Thyroid gland (tissue), 4 donors: ENCODE data around the gene TIMM44. TPM values are rescaled to one million over a fixed set of nuclear protein-coding genes. Genes with fewer than 3 reads are reported as not detected.

ENCODE experiments used
- DNase-seq, 2 donors: peaks; one replicate each; pipeline ENCODE4 v3.0.0-alpha.2; 2019
- H3K27ac ChIP-seq, 3 donors: fragments of 200-600 bp; sonication (generic); 1 replicate in 2 of 3; 2 replicates in 1 of 3; pipeline ENCODE4 v1.5.1; 2016 to 2019; ENCODE audit warnings: mild to moderate bottlenecking in 1 of 3, moderate library complexity in 1 of 3
- H3K27me3 ChIP-seq: fragments of 200-600 bp; sonication (generic); one replicate; pipeline ENCODE4 v1.5.1; 2019
- H3K36me3 ChIP-seq, 2 donors: fragments of 200-600 bp; sonication (generic); one replicate each; pipeline ENCODE4 v1.5.1; 2016 to 2019
- H3K4me1 ChIP-seq, 2 donors: fragments of 200-600 bp; sonication (generic); one replicate each; pipeline ENCODE4 v1.5.1; 2017 to 2019
- H3K4me3 ChIP-seq, 3 donors: fragments of 200-600 bp; sonication (generic); replicated peaks in 1 of 3; 1 replicate in 2 of 3; 2 replicates in 1 of 3; pipeline ENCODE4 v1.5.1; 2016; ENCODE audit warnings: mild to moderate bottlenecking in 1 of 3
- H3K9me3 ChIP-seq: fragments of 200-600 bp; sonication (generic); one replicate; pipeline ENCODE4 v1.5.1; 2017
- CTCF ChIP-seq, 6 experiments: fragments of 200-600 bp in 3 of 6; fragments of 450-650 bp in 3 of 6; sonication (generic) in 3 of 6; IDR thresholded peaks; one replicate each; pipeline ENCODE4 v1.5.1; 2016 to 2019; ENCODE audit warnings: antibody characterized with exemption in 6 of 6, mild to moderate bottlenecking in 2 of 6, inconsistent platforms in 1 of 6, moderate library complexity in 1 of 6
- POLR2A ChIP-seq, 2 donors: fragments of 450-650 bp; IDR thresholded peaks; one replicate each; pipeline ENCODE4 v1.6.1; 2017; ENCODE audit warnings: antibody characterized with exemption in 2 of 2, mild to moderate bottlenecking in 2 of 2, moderate library complexity in 1 of 2
- WGBS, 2 donors: methylation state at CpG; one replicate each; pipeline ENCODE4 v1.1.5; 2017; 5-methylcytosine and 5-hydroxymethylcytosine counted together
- intact Hi-C: fragments of 100-400 bp; cut with DNase I; formaldehyde crosslinking; loops from one replicate; pipeline ENCODE4 v1.15.1; 2023
- total RNA-seq, 4 donors: library from RNA; depleted of rRNA; stranded (reverse); fragments of >200 nt; gene quantifications; one replicate each; pipeline ENCODE4 v1.2.3, GENCODE V29; 2016

Gene TIMM44
- total RNA-seq, 4 donors from 2014 or later = 47.4 to 85.6 (median 56.6) TPM

- Histone ChIP-seq H3K4me3 (no peak overlapping the region), H3K36me3 (peaks cover 20 to 33% of the 10 kb centered on the region in 2 donors), H3K4me1 (peaks cover 25 to 41% of the 10 kb centered on the region in 2 donors), H3K27me3 (no peaks in the 10 kb centered on the region), H3K9me3 (no peaks in the 10 kb centered on the region), H3K27ac (peak overlapping the region in 2 of 3 donors; percentile 47 to 67)
- WGBS, 2 donors = 94 to 96% methylated on average over 13 of the region's 13 CpGs
- intact Hi-C loops = no loop called here
- TF ChIP-seq POLR2A (IDR thresholded peaks at IDR 0.05) = no peak
- no peak for TF ChIP-seq CTCF (IDR thresholded peaks at IDR 0.05)
- DNase-seq = no peak
These were observed 2.6 kb downstream of the TIMM44 start for GRCh38 chr19:7940841-7941240.

GRCh38 chr19:7934766-7935165, 8.7 kb downstream of the TIMM44 start:
- no peak for DNase-seq
- no peaks in the 10 kb centered on the region for H3K27me3 ChIP-seq
- H3K4me1 ChIP-seq = peaks cover 9 to 27% of the 10 kb centered on the region in 2 donors
- TF ChIP-seq POLR2A (IDR thresholded peaks at IDR 0.05) = no peak
- TF ChIP-seq CTCF (IDR thresholded peaks at IDR 0.05) = no peak
- 96 to 97% methylated on average over 21 of the region's 21 CpGs for WGBS, 2 donors
- intact Hi-C loops = no loop called here
- peaks cover 66 to 74% of the 10 kb centered on the region in 2 donors for H3K36me3 ChIP-seq
- no peak overlapping the region for H3K27ac ChIP-seq
- no peaks in the 10 kb centered on the region for H3K9me3 ChIP-seq
- H3K4me3 ChIP-seq = no peak overlapping the region

GRCh38 chr19:7933828-7934725, 9.4 kb downstream of the TIMM44 start:
- peaks cover 66 to 74% of the 10 kb centered on the region in 2 donors for H3K36me3 ChIP-seq
- H3K27me3 ChIP-seq = no peaks in the 10 kb centered on the region
- no peak overlapping the region for H3K4me3 ChIP-seq
- TF ChIP-seq CTCF (IDR thresholded peaks at IDR 0.05) (no peak), POLR2A (IDR thresholded peaks at IDR 0.05) (no peak)
- H3K27ac ChIP-seq = no peak overlapping the region
- intact Hi-C loops = no loop called here
- DNase-seq = no peak
- WGBS, 2 donors = 93 to 97% methylated on average over 39 to 54 of the region's 55 CpGs
- H3K9me3 ChIP-seq = no peaks in the 10 kb centered on the region
- H3K4me1 ChIP-seq = peaks cover 6 to 29% of the 10 kb centered on the region in 2 donors

GRCh38 chr19:7933411-7933810, 10.1 kb downstream of the TIMM44 start:
- WGBS, 2 donors = 90 to 91% methylated on average over 14 of the region's 14 CpGs
- Histone ChIP-seq H3K36me3 (peaks cover 66 to 74% of the 10 kb centered on the region in 2 donors), H3K27me3 (no peaks in the 10 kb centered on the region), H3K27ac (no peak overlapping the region), H3K4me3 (no peak overlapping the region), H3K9me3 (no peaks in the 10 kb centered on the region), H3K4me1 (peaks cover 0 to 28% of the 10 kb centered on the region in 2 donors)
- intact Hi-C loops = no loop called here
- TF ChIP-seq POLR2A (IDR thresholded peaks at IDR 0.05) = no peak
- no peak for TF ChIP-seq CTCF (IDR thresholded peaks at IDR 0.05)
- no peak for DNase-seq

- Histone ChIP-seq H3K4me1 (peaks cover 0 to 33% of the 10 kb centered on the region in 2 donors), H3K27ac (no peak overlapping the region), H3K27me3 (no peaks in the 10 kb centered on the region), H3K36me3 (peaks cover 66 to 73% of the 10 kb centered on the region in 2 donors), H3K9me3 (no peaks in the 10 kb centered on the region), H3K4me3 (no peak overlapping the region)
- TF ChIP-seq POLR2A (IDR thresholded peaks at IDR 0.05) (no peak), CTCF (IDR thresholded peaks at IDR 0.05) (no peak)
- intact Hi-C loops = no loop called here
- no peak for DNase-seq
- WGBS, 2 donors = 89 to 100% methylated on average over 6 to 10 of the region's 10 CpGs
These were observed 10.6 kb downstream of the TIMM44 start for GRCh38 chr19:7932930-7933300.
